ENCODE measurements around the gene CRACR2B.

Gene CRACR2B

GRCh38 chr11:843086-843734 lies 15.5 kb downstream of the CRACR2B start:
- no peak for DNase-seq (ENCODE audit: low spot score in 2 of 2)
- no peak overlapping the region for H3K27ac Mint-ChIP-seq
- H3K36me3 Mint-ChIP-seq = peaks cover 2% of the 10 kb centered on the region
- no peak for ATAC-seq (ENCODE audit: low read depth)
- H3K9me3 Mint-ChIP-seq = no peaks in the 10 kb centered on the region
- peak overlapping the region; percentile 63 for H3K4me3 Mint-ChIP-seq
- H3K27me3 Mint-ChIP-seq = peaks cover 6% of the 10 kb centered on the region
- H3K4me1 Mint-ChIP-seq = peaks cover 15% of the 10 kb centered on the region

- H3K36me3 Mint-ChIP-seq = no peaks in the 10 kb centered on the region
- peaks cover 19% of the 10 kb centered on the region for H3K4me1 Mint-ChIP-seq
Measured at GRCh38 chr11:843818-844692, 16.3 kb downstream of the CRACR2B start.

GRCh38 chr11:844693-845644 lies 17.2 kb downstream of the CRACR2B start:
- H3K36me3 Mint-ChIP-seq = no peaks in the 10 kb centered on the region
- peaks cover 21% of the 10 kb centered on the region for H3K4me1 Mint-ChIP-seq
- ATAC-seq (ENCODE audit: low read depth) (no peak), DNase-seq (ENCODE audit: low spot score in 2 of 2) (no peak)
- no peak overlapping the region for H3K27ac Mint-ChIP-seq
- H3K9me3 Mint-ChIP-seq = no peaks in the 10 kb centered on the region
- H3K4me3 Mint-ChIP-seq = no peak overlapping the region
- H3K27me3 Mint-ChIP-seq = peaks cover 11% of the 10 kb centered on the region

More at GRCh38 chr11:843818-844692, 16.3 kb downstream of the CRACR2B start:
- no peak overlapping the region for H3K27ac Mint-ChIP-seq
- ATAC-seq (ENCODE audit: low read depth) (no peak), DNase-seq (ENCODE audit: low spot score in 2 of 2) (no peak)
- H3K27me3 Mint-ChIP-seq = peaks cover 8% of the 10 kb centered on the region
- no peaks in the 10 kb centered on the region for H3K9me3 Mint-ChIP-seq
- peak overlapping the region; percentile 63 for H3K4me3 Mint-ChIP-seq

GRCh38 chr11:845872-846495 lies 18.3 kb downstream of the CRACR2B start:
- no peak for ATAC-seq (ENCODE audit: low read depth)
- DNase-seq (ENCODE audit: low spot score in 2 of 2) = no peak
- no peak overlapping the region for H3K27ac Mint-ChIP-seq
- peaks cover 15% of the 10 kb centered on the region for H3K4me1 Mint-ChIP-seq
- peaks cover 11% of the 10 kb centered on the region for H3K27me3 Mint-ChIP-seq
- no peak overlapping the region for H3K4me3 Mint-ChIP-seq
- no peaks in the 10 kb centered on the region for H3K9me3 Mint-ChIP-seq
- H3K36me3 Mint-ChIP-seq = no peaks in the 10 kb centered on the region

- Mint-ChIP-seq H3K9me3 (no peaks in the 10 kb centered on the region), H3K4me3 (no peak overlapping the region), H3K4me1 (peaks cover 11% of the 10 kb centered on the region), H3K27ac (no peak overlapping the region), H3K36me3 (no peaks in the 10 kb centered on the region), H3K27me3 (peaks cover 11% of the 10 kb centered on the region)
- ATAC-seq (ENCODE audit: low read depth) (no peak), DNase-seq (ENCODE audit: low spot score in 2 of 2) (no peak)
Measured at GRCh38 chr11:846496-847098, 18.9 kb downstream of the CRACR2B start.

GRCh38 chr11:847876-848275 lies 20.2 kb downstream of the CRACR2B start:
- no peak for ATAC-seq (ENCODE audit: low read depth)
- Mint-ChIP-seq H3K4me1 (peaks cover 11% of the 10 kb centered on the region), H3K9me3 (no peaks in the 10 kb centered on the region), H3K36me3 (no peaks in the 10 kb centered on the region), H3K27ac (no peak overlapping the region), H3K27me3 (peaks cover 15% of the 10 kb centered on the region), H3K4me3 (no peak overlapping the region)
- no peak for DNase-seq (ENCODE audit: low spot score in 2 of 2)

- Mint-ChIP-seq H3K9me3 (no peaks in the 10 kb centered on the region), H3K4me1 (peaks cover 10% of the 10 kb centered on the region), H3K4me3 (peak overlapping the region; percentile 57), H3K27ac (no peak overlapping the region), H3K36me3 (no peaks in the 10 kb centered on the region), H3K27me3 (peaks cover 16% of the 10 kb centered on the region)
- DNase-seq (ENCODE audit: low spot score in 2 of 2) = peak; percentile 71 to 80
- peak; percentile 68 for ATAC-seq (ENCODE audit: low read depth)
Measured at GRCh38 chr11:848380-848931, 20.7 kb downstream of the CRACR2B start.

- Mint-ChIP-seq H3K4me1 (peaks cover 6% of the 10 kb centered on the region), H3K4me3 (peak overlapping the region; percentile 87), H3K9me3 (no peaks in the 10 kb centered on the region), H3K27me3 (peaks cover 15% of the 10 kb centered on the region), H3K27ac (no peak overlapping the region), H3K36me3 (no peaks in the 10 kb centered on the region)
- DNase-seq (ENCODE audit: low spot score in 2 of 2) (no peak), ATAC-seq (ENCODE audit: low read depth) (peak; percentile 51)
Measured at GRCh38 chr11:849104-849824, 21.5 kb downstream of the CRACR2B start.

- H3K36me3 Mint-ChIP-seq = no peaks in the 10 kb centered on the region
- H3K4me1 Mint-ChIP-seq = peaks cover 6% of the 10 kb centered on the region
- peak overlapping the region; percentile 69 for H3K4me3 Mint-ChIP-seq
- H3K27ac Mint-ChIP-seq = no peak overlapping the region
- DNase-seq (ENCODE audit: low spot score in 2 of 2) (no peak), ATAC-seq (ENCODE audit: low read depth) (no peak)
- H3K27me3 Mint-ChIP-seq = peaks cover 15% of the 10 kb centered on the region
- no peaks in the 10 kb centered on the region for H3K9me3 Mint-ChIP-seq
Measured at GRCh38 chr11:849951-850774, 22.4 kb downstream of the CRACR2B start.

GRCh38 chr11:850775-851763 lies 23.4 kb downstream of the CRACR2B start:
- no peak for DNase-seq (ENCODE audit: low spot score in 2 of 2)
- H3K9me3 Mint-ChIP-seq = no peaks in the 10 kb centered on the region
- ATAC-seq (ENCODE audit: low read depth) = no peak
- H3K4me3 Mint-ChIP-seq = no peak overlapping the region
- H3K36me3 Mint-ChIP-seq = no peaks in the 10 kb centered on the region
- no peak overlapping the region for H3K27ac Mint-ChIP-seq
- peaks cover 6% of the 10 kb centered on the region for H3K4me1 Mint-ChIP-seq
- H3K27me3 Mint-ChIP-seq = peaks cover 15% of the 10 kb centered on the region

- Mint-ChIP-seq H3K27ac (no peak overlapping the region), H3K36me3 (no peaks in the 10 kb centered on the region), H3K27me3 (peaks cover 10% of the 10 kb centered on the region), H3K9me3 (no peaks in the 10 kb centered on the region), H3K4me1 (peaks cover 6% of the 10 kb centered on the region), H3K4me3 (no peak overlapping the region)
- DNase-seq (ENCODE audit: low spot score in 2 of 2) (no peak), ATAC-seq (ENCODE audit: low read depth) (no peak)
Measured at GRCh38 chr11:852762-853161, 25.0 kb downstream of the CRACR2B start.
